Breast epithelium (tissue), 4 donors: ENCODE data around the gene C19orf33. TPM values are rescaled to one million over a fixed set of nuclear protein-coding genes. Genes with fewer than 3 reads are reported as not detected.

Experiments used
- DNase-seq, 2 donors: peaks; one replicate each; pipeline ENCODE4 v3.0.0-alpha.2; 2019; ENCODE audit warnings: low spot score in 2 of 2
- H3K27ac ChIP-seq, 2 donors: fragments of 200-600 bp; sonication (generic) in 1 of 2; one replicate each; pipeline ENCODE4 v1.5.1; 2016 to 2019; ENCODE audit warnings: mild to moderate bottlenecking in 1 of 2
- H3K27me3 ChIP-seq, 2 donors: fragments of 200-600 bp; sonication (generic) in 1 of 2; one replicate each; pipeline versions ENCODE4 v1.5.1 to v1.6.0; 2017 to 2019; ENCODE audit warnings: control low read depth in 1 of 2, mild to moderate bottlenecking in 1 of 2
- H3K36me3 ChIP-seq: fragments of 200-600 bp; one replicate; pipeline ENCODE4 v1.5.1; 2019
- H3K4me1 ChIP-seq, 2 donors: fragments of 200-600 bp; sonication (generic); one replicate each; pipeline ENCODE4 v1.5.1; 2016 to 2019; ENCODE audit warnings: control low read depth in 1 of 2
- H3K4me3 ChIP-seq, 3 donors: fragments of 200-600 bp; sonication (generic); 1 replicate in 2 of 3; 2 replicates in 1 of 3; pipeline ENCODE4 v1.5.1; 2016 to 2019; ENCODE audit warnings: mild to moderate bottlenecking in 3 of 3, moderate library complexity in 2 of 3
- H3K9me3 ChIP-seq, 2 donors: fragments of 200-600 bp; sonication (generic) in 1 of 2; one replicate each; pipeline ENCODE4 v1.5.1; 2016 to 2019; ENCODE audit warnings: control low read depth in 1 of 2
- CTCF ChIP-seq, 3 donors: fragments of 450-650 bp; IDR thresholded peaks; one replicate each; pipeline ENCODE4 v1.5.1; 2016 to 2017; ENCODE audit warnings: antibody characterized with exemption in 3 of 3, mild to moderate bottlenecking in 3 of 3, moderate library complexity in 3 of 3
- POLR2A ChIP-seq: fragments of 450-650 bp; IDR thresholded peaks from one replicate; pipeline ENCODE4 v1.6.1; 2016; ENCODE audit warnings: antibody characterized with exemption, mild to moderate bottlenecking, moderate library complexity
- POLR2AphosphoS5 ChIP-seq, 3 donors: sonication (generic); formaldehyde crosslinking; IDR thresholded peaks; one replicate each; pipeline ENCODE4 v1.6.1; 2017; ENCODE audit warnings: antibody characterized with exemption in 3 of 3
- intact Hi-C: fragments of 100-400 bp; cut with DNase I; formaldehyde crosslinking; loops from one replicate; pipeline ENCODE4 v1.15.1; 2023; ENCODE audit warnings: low total_unique reads
- total RNA-seq, 3 donors: library from RNA; depleted of rRNA; stranded (reverse); fragments of >200 nt; gene quantifications; one replicate each; pipeline ENCODE4 v1.1.0, GENCODE V29; 2016

Gene C19orf33
- total RNA-seq, 3 donors from 2014 or later, result 3.5 to 19.3 (median 13.1) TPM

GRCh38 chr19:38294090-38294489 is 10.0 kb upstream of the C19orf33 start:
- Histone ChIP-seq H3K4me1 (peaks cover 0 to 16% of the 10 kb centered on the region in 2 donors), H3K27me3 (no peaks in the 10 kb centered on the region), H3K9me3 (no peaks in the 10 kb centered on the region), H3K27ac (peak overlapping the region; percentile 41 to 60), H3K4me3 (no peak overlapping the region), H3K36me3 (no peaks in the 10 kb centered on the region)
- TF ChIP-seq CTCF (IDR thresholded peaks at IDR 0.05), result no peak
- TF ChIP-seq POLR2A, result no peak
- no peak for TF ChIP-seq POLR2AphosphoS5 (IDR thresholded peaks at IDR 0.05)
- DNase-seq, result peak in 1 of 2 donors; percentile 56
- intact Hi-C loops, result no loop called here

- no peak for DNase-seq
- Histone ChIP-seq H3K4me1 (no peaks in the 10 kb centered on the region), H3K36me3 (no peaks in the 10 kb centered on the region), H3K27ac (peak overlapping the region; percentile 45 to 81), H3K4me3 (no peak overlapping the region), H3K27me3 (no peaks in the 10 kb centered on the region), H3K9me3 (no peaks in the 10 kb centered on the region)
- intact Hi-C loops, result no loop called here
- no peak for TF ChIP-seq POLR2AphosphoS5 (IDR thresholded peaks at IDR 0.05)
- TF ChIP-seq POLR2A, result no peak
- no peak for TF ChIP-seq CTCF (IDR thresholded peaks at IDR 0.05)
These were observed 5.0 kb upstream of the C19orf33 start for GRCh38 chr19:38298821-38299680.

- H3K4me3 ChIP-seq, result peak overlapping the region in 2 of 3 donors; percentile 1 to 18
- H3K36me3 ChIP-seq, result no peaks in the 10 kb centered on the region
- peak overlapping the region; percentile 46 to 52 for H3K27ac ChIP-seq
- H3K27me3 ChIP-seq, result no peaks in the 10 kb centered on the region
- H3K4me1 ChIP-seq, result no peaks in the 10 kb centered on the region
- TF ChIP-seq CTCF (IDR thresholded peaks at IDR 0.05), result no peak
- no peak for DNase-seq
- H3K9me3 ChIP-seq, result no peaks in the 10 kb centered on the region
- intact Hi-C loops, result no loop called here
These were observed 358 bp downstream of the C19orf33 start for GRCh38 chr19:38304352-38304865.

GRCh38 chr19:38304866-38305429 is 897 bp downstream of the C19orf33 start:
- TF ChIP-seq POLR2A, result no peak
- TF ChIP-seq CTCF (IDR thresholded peaks at IDR 0.05), result no peak
- TF ChIP-seq POLR2AphosphoS5 (IDR thresholded peaks at IDR 0.05), result peak in 1 of 3 donors; percentile 29
- intact Hi-C loops, result no loop called here
- H3K4me1 ChIP-seq, result no peaks in the 10 kb centered on the region
- peak; percentile 54 to 74 for DNase-seq
- H3K9me3 ChIP-seq, result no peaks in the 10 kb centered on the region
- no peaks in the 10 kb centered on the region for H3K36me3 ChIP-seq
- H3K27ac ChIP-seq, result peak overlapping the region; percentile 46 to 52
- H3K4me3 ChIP-seq, result peak overlapping the region in 2 of 3 donors; percentile 13 to 18
- H3K27me3 ChIP-seq, result no peaks in the 10 kb centered on the region

- intact Hi-C loops, result no loop called here
- DNase-seq, result no peak
- Histone ChIP-seq H3K9me3 (no peaks in the 10 kb centered on the region), H3K4me1 (no peaks in the 10 kb centered on the region), H3K27me3 (no peaks in the 10 kb centered on the region), H3K36me3 (no peaks in the 10 kb centered on the region), H3K4me3 (no peak overlapping the region), H3K27ac (no peak overlapping the region)
- TF ChIP-seq POLR2AphosphoS5 (IDR thresholded peaks at IDR 0.05) (no peak), CTCF (IDR thresholded peaks at IDR 0.05) (no peak)
These were observed 2.2 kb downstream of the C19orf33 start for GRCh38 chr19:38306236-38306635.
